HEK293 (cell line): ENCODE measurements around the gene PPP4R4.

Experiments
- BCL11B ChIP-seq: fragments of 450-650 bp; formaldehyde crosslinking; IDR thresholded peaks from 2 replicates; pipeline ENCODE4 v1.5.1; 2016; ENCODE audit warnings: low read depth, missing biosample characterization, missing genetic modification characterization
- FEZF1 ChIP-seq: fragments of 450-650 bp; formaldehyde crosslinking; IDR thresholded peaks from 2 replicates; pipeline ENCODE4 v1.5.1; 2016; ENCODE audit warnings: missing biosample characterization, missing genetic modification characterization
- GLIS1 ChIP-seq: fragments of 450-650 bp; formaldehyde crosslinking; IDR thresholded peaks from 2 replicates; pipeline ENCODE4 v1.5.1; 2016; ENCODE audit warnings: missing biosample characterization, missing genetic modification characterization
- KLF8 ChIP-seq: fragments of 450-650 bp; formaldehyde crosslinking; IDR thresholded peaks from 2 replicates; pipeline ENCODE4 v1.5.1; 2016; ENCODE audit warnings: missing biosample characterization, missing genetic modification characterization
- KLF9 ChIP-seq: fragments of 450-650 bp; formaldehyde crosslinking; IDR thresholded peaks from 2 replicates; pipeline ENCODE4 v1.5.1; 2016; ENCODE audit warnings: missing biosample characterization, missing genetic modification characterization, low read depth
- MYNN ChIP-seq: fragments of 450-650 bp; formaldehyde crosslinking; IDR thresholded peaks from 2 replicates; pipeline ENCODE4 v1.5.1; 2016; ENCODE audit warnings: missing biosample characterization, missing genetic modification characterization, borderline replicate concordance
- SCRT2 ChIP-seq: fragments of 450-650 bp; formaldehyde crosslinking; IDR thresholded peaks from 2 replicates; pipeline ENCODE4 v1.5.1; 2016; ENCODE audit warnings: missing biosample characterization, missing genetic modification characterization
- SP7 ChIP-seq: fragments of 450-650 bp; formaldehyde crosslinking; IDR thresholded peaks from 2 replicates; pipeline ENCODE4 v1.5.1; 2016; ENCODE audit warnings: missing biosample characterization, missing genetic modification characterization
- WT1 ChIP-seq: fragments of 450-650 bp; formaldehyde crosslinking; IDR thresholded peaks from 2 replicates; pipeline ENCODE4 v1.5.1; 2016; ENCODE audit warnings: missing biosample characterization, missing genetic modification characterization
- ZNF133 ChIP-seq: fragments of 450-650 bp; formaldehyde crosslinking; IDR thresholded peaks from 2 replicates; pipeline ENCODE4 v1.5.1; 2016; ENCODE audit warnings: missing biosample characterization, missing genetic modification characterization
- ZNF214 ChIP-seq: fragments of 450-650 bp; formaldehyde crosslinking; IDR thresholded peaks from 2 replicates; pipeline ENCODE4 v1.5.1; 2017; ENCODE audit warnings: missing biosample characterization, mild to moderate bottlenecking, missing genetic modification characterization, borderline replicate concordance
- ZNF221 ChIP-seq: fragments of 450-650 bp; formaldehyde crosslinking; IDR thresholded peaks from 2 replicates; pipeline ENCODE4 v1.5.1; 2017; ENCODE audit warnings: missing biosample characterization, missing genetic modification characterization, borderline replicate concordance
- ZNF239 ChIP-seq: fragments of 450-650 bp; formaldehyde crosslinking; IDR thresholded peaks from 2 replicates; pipeline ENCODE4 v1.5.1; 2016; ENCODE audit warnings: missing biosample characterization, missing genetic modification characterization
- ZNF335 ChIP-seq: fragments of 450-650 bp; formaldehyde crosslinking; conservative IDR thresholded peaks from 2 replicates; pipeline ENCODE4 v1.5.1; 2016; ENCODE audit warnings: missing biosample characterization, missing genetic modification characterization
- ZNF350 ChIP-seq: fragments of 450-650 bp; formaldehyde crosslinking; IDR thresholded peaks from 2 replicates; pipeline ENCODE4 v1.5.0; 2017; ENCODE audit warnings: missing biosample characterization, mild to moderate bottlenecking, missing genetic modification characterization
- ZNF37A ChIP-seq: fragments of 450-650 bp; IDR thresholded peaks from 2 replicates; pipeline ENCODE4 v1.5.1; 2018; ENCODE audit warnings: missing biosample characterization, missing genetic modification characterization
- ZNF416 ChIP-seq: fragments of 450-650 bp; formaldehyde crosslinking; IDR thresholded peaks from 2 replicates; pipeline ENCODE4 v1.5.1; 2016; ENCODE audit warnings: missing biosample characterization, missing genetic modification characterization
- ZNF501 ChIP-seq: fragments of 450-650 bp; formaldehyde crosslinking; IDR thresholded peaks from 2 replicates; pipeline ENCODE4 v1.5.1; 2016; ENCODE audit warnings: missing biosample characterization, missing genetic modification characterization
- ZNF514 ChIP-seq: fragments of 450-650 bp; formaldehyde crosslinking; IDR thresholded peaks from 2 replicates; pipeline ENCODE4 v1.5.1; 2016; ENCODE audit warnings: missing biosample characterization, missing genetic modification characterization
- ZNF610 ChIP-seq: fragments of 450-650 bp; formaldehyde crosslinking; IDR thresholded peaks from 2 replicates; pipeline ENCODE4 v1.5.1; 2016; ENCODE audit warnings: missing biosample characterization, missing genetic modification characterization, borderline replicate concordance
- ZNF76 ChIP-seq: fragments of 450-650 bp; formaldehyde crosslinking; IDR thresholded peaks from 2 replicates; pipeline ENCODE4; 2016; ENCODE audit warnings: low read depth, missing biosample characterization, missing genetic modification characterization, borderline replicate concordance
- ZNF785 ChIP-seq: fragments of 450-650 bp; formaldehyde crosslinking; IDR thresholded peaks from 2 replicates; pipeline ENCODE4 v1.5.1; 2016; ENCODE audit warnings: missing biosample characterization, missing genetic modification characterization
- TF ChIP-seq, protein P1 (sequence below): fragments of 450-650 bp; formaldehyde crosslinking; IDR thresholded peaks from 2 replicates; pipeline ENCODE4 v1.5.1; 2016; ENCODE audit warnings: missing biosample characterization, missing genetic modification characterization
- TF ChIP-seq, protein P2 (sequence below): fragments of 450-650 bp; formaldehyde crosslinking; IDR thresholded peaks from 2 replicates; pipeline ENCODE4 v1.5.1; 2016; ENCODE audit warnings: missing biosample characterization, missing genetic modification characterization
- TF ChIP-seq, protein P3 (sequence below): fragments of 450-650 bp; formaldehyde crosslinking; IDR thresholded peaks from 2 replicates; pipeline ENCODE4 v1.5.1; 2017; ENCODE audit warnings: missing biosample characterization, missing genetic modification characterization
- TF ChIP-seq, protein P4 (sequence below): fragments of 450-650 bp; formaldehyde crosslinking; IDR thresholded peaks from 2 replicates; pipeline ENCODE4 v1.5.1; 2016; ENCODE audit warnings: missing biosample characterization, missing genetic modification characterization
- TF ChIP-seq, protein P5 (sequence below): fragments of 450-650 bp; formaldehyde crosslinking; IDR thresholded peaks from 2 replicates; pipeline ENCODE4 v1.5.1; 2017; ENCODE audit warnings: missing biosample characterization, missing genetic modification characterization
- TF ChIP-seq, protein P6 (sequence below): fragments of 450-650 bp; formaldehyde crosslinking; IDR thresholded peaks from 2 replicates; pipeline ENCODE4 v1.5.1; 2016; ENCODE audit warnings: missing biosample characterization, missing genetic modification characterization

The PPP4R4 gene

DNA sequence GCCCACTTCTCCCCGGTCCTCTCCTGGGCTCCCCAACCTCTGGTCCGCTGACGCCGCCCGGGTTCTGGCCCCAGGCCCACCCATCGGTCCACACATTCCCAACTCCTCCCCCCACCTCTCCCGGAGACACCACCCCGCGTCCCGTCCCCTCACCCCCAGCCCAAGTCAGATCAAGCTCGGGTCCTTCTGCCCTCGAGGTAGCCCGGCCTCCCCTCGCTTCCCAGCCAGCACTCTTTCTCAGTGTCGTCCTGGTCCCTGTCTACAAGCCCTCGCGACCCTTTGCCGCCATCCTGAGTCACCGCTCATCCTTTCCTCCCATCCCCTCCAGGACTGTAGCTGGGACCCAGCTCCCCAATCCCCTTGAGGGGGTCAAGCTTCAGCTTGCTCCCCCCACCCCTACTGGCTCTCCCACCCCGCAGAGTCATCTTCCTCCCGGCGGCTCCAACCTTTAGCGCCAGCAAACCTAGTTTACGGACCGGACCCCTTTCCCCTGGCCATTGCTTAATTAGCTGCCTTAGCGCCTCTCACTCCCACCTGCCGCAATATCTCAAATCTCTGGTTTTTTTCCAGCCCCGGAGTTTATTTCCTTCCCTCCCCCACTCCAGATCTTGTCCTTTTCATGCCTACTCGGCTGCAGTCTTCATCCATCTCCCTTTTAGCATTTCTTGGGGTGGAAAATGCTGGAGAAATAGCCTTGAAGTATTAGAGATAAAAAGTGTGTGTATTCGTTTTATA, 1.1 kb downstream of the PPP4R4 start (continued):
- no peak for TF ChIP-seq SCRT2 (tag by site-specific recombination)
- TF ChIP-seq ZNF76 (tag by site-specific recombination), result peak; percentile 50; the same call in 1 of the 2 replicates
- no peak for TF ChIP-seq ZNF214 (tag by site-specific recombination)
- TF ChIP-seq, protein P1, sequence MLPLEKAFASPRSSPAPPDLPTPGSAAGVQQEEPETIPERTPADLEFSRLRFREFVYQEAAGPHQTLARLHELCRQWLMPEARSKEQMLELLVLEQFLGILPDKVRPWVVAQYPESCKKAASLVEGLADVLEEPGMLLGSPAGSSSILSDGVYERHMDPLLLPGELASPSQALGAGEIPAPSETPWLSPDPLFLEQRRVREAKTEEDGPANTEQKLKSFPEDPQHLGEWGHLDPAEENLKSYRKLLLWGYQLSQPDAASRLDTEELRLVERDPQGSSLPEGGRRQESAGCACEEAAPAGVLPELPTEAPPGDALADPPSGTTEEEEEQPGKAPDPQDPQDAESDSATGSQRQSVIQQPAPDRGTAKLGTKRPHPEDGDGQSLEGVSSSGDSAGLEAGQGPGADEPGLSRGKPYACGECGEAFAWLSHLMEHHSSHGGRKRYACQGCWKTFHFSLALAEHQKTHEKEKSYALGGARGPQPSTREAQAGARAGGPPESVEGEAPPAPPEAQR (tag by site-specific recombination), result no peak
- TF ChIP-seq, protein P2, sequence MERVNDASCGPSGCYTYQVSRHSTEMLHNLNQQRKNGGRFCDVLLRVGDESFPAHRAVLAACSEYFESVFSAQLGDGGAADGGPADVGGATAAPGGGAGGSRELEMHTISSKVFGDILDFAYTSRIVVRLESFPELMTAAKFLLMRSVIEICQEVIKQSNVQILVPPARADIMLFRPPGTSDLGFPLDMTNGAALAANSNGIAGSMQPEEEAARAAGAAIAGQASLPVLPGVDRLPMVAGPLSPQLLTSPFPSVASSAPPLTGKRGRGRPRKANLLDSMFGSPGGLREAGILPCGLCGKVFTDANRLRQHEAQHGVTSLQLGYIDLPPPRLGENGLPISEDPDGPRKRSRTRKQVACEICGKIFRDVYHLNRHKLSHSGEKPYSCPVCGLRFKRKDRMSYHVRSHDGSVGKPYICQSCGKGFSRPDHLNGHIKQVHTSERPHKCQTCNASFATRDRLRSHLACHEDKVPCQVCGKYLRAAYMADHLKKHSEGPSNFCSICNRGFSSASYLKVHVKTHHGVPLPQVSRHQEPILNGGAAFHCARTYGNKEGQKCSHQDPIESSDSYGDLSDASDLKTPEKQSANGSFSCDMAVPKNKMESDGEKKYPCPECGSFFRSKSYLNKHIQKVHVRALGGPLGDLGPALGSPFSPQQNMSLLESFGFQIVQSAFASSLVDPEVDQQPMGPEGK (tag by site-specific recombination), result peak; percentile 75
- TF ChIP-seq KLF9, result no peak
- TF ChIP-seq, protein P3, sequence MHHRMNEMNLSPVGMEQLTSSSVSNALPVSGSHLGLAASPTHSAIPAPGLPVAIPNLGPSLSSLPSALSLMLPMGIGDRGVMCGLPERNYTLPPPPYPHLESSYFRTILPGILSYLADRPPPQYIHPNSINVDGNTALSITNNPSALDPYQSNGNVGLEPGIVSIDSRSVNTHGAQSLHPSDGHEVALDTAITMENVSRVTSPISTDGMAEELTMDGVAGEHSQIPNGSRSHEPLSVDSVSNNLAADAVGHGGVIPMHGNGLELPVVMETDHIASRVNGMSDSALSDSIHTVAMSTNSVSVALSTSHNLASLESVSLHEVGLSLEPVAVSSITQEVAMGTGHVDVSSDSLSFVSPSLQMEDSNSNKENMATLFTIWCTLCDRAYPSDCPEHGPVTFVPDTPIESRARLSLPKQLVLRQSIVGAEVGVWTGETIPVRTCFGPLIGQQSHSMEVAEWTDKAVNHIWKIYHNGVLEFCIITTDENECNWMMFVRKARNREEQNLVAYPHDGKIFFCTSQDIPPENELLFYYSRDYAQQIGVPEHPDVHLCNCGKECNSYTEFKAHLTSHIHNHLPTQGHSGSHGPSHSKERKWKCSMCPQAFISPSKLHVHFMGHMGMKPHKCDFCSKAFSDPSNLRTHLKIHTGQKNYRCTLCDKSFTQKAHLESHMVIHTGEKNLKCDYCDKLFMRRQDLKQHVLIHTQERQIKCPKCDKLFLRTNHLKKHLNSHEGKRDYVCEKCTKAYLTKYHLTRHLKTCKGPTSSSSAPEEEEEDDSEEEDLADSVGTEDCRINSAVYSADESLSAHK, result no peak
- 0 out of 2 replicates have a peak, but pooled peaks have one; percentile 37 for TF ChIP-seq BCL11B (tag by site-specific recombination)
- TF ChIP-seq ZNF133 (tag by site-specific recombination), result no peak
- TF ChIP-seq MYNN (tag by site-specific recombination), result no peak
- no peak for TF ChIP-seq ZNF501 (tag by site-specific recombination)
- no peak for TF ChIP-seq ZNF514
- TF ChIP-seq ZNF221 (tag by site-specific recombination), result no peak
- no peak for TF ChIP-seq ZNF610 (tag by site-specific recombination)
- no peak for TF ChIP-seq ZNF37A
- TF ChIP-seq WT1 (tag by site-specific recombination), result no peak
- peak; percentile 36; the same call in 1 of the 2 replicates for TF ChIP-seq GLIS1 (tag by site-specific recombination)
- TF ChIP-seq ZNF416 (tag by site-specific recombination), result no peak
- no peak for TF ChIP-seq ZNF350
- TF ChIP-seq, protein P4, sequence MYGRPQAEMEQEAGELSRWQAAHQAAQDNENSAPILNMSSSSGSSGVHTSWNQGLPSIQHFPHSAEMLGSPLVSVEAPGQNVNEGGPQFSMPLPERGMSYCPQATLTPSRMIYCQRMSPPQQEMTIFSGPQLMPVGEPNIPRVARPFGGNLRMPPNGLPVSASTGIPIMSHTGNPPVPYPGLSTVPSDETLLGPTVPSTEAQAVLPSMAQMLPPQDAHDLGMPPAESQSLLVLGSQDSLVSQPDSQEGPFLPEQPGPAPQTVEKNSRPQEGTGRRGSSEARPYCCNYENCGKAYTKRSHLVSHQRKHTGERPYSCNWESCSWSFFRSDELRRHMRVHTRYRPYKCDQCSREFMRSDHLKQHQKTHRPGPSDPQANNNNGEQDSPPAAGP (tag by site-specific recombination), result 0 out of 2 replicates have a peak, but pooled peaks have one; percentile 31
- 0 out of 2 replicates have a peak, but pooled peaks have one; percentile 17 for TF ChIP-seq KLF8 (tag by site-specific recombination)
- no peak for TF ChIP-seq ZNF239 (tag by site-specific recombination)
- 0 out of 2 replicates have a peak, but pooled peaks have one; percentile 11 for TF ChIP-seq SP7 (tag by site-specific recombination)
- TF ChIP-seq, protein P5, sequence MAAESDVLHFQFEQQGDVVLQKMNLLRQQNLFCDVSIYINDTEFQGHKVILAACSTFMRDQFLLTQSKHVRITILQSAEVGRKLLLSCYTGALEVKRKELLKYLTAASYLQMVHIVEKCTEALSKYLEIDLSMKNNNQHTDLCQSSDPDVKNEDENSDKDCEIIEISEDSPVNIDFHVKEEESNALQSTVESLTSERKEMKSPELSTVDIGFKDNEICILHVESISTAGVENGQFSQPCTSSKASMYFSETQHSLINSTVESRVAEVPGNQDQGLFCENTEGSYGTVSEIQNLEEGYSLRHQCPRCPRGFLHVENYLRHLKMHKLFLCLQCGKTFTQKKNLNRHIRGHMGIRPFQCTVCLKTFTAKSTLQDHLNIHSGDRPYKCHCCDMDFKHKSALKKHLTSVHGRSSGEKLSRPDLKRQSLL (tag by site-specific recombination), result no peak
- TF ChIP-seq, protein P6, sequence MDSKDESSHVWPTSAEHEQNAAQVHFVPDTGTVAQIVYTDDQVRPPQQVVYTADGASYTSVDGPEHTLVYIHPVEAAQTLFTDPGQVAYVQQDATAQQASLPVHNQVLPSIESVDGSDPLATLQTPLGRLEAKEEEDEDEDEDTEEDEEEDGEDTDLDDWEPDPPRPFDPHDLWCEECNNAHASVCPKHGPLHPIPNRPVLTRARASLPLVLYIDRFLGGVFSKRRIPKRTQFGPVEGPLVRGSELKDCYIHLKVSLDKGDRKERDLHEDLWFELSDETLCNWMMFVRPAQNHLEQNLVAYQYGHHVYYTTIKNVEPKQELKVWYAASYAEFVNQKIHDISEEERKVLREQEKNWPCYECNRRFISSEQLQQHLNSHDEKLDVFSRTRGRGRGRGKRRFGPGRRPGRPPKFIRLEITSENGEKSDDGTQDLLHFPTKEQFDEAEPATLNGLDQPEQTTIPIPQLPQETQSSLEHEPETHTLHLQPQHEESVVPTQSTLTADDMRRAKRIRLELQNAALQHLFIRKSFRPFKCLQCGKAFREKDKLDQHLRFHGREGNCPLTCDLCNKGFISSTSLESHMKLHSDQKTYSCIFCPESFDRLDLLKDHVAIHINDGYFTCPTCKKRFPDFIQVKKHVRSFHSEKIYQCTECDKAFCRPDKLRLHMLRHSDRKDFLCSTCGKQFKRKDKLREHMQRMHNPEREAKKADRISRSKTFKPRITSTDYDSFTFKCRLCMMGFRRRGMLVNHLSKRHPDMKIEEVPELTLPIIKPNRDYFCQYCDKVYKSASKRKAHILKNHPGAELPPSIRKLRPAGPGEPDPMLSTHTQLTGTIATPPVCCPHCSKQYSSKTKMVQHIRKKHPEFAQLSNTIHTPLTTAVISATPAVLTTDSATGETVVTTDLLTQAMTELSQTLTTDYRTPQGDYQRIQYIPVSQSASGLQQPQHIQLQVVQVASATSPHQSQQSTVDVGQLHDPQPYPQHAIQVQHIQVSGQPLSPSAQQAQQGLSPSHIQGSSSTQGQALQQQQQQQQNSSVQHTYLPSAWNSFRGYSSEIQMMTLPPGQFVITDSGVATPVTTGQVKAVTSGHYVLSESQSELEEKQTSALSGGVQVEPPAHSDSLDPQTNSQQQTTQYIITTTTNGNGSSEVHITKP (tag by site-specific recombination), result 0 out of 2 replicates have a peak, but pooled peaks have one; percentile 37
- peak; percentile 60 for TF ChIP-seq FEZF1 (tag by site-specific recombination)
- TF ChIP-seq ZNF335 (tag by site-specific recombination), result peak; percentile 75
- TF ChIP-seq ZNF785 (tag by site-specific recombination), result no peak
